A549 (cell line): ENCODE measurements around the gene PPTC7. TPM values are rescaled to one million over a fixed set of nuclear protein-coding genes. Genes with fewer than 3 reads are reported as not detected.
"Not testable (repeated sequence)": the region's sequence is repeated elsewhere in the genome, so short reads cannot be mapped to it uniquely, and the experiment has no call there.

ENCODE experiments used
- ATAC-seq, 2 experiments: fragments of 200-7000 bp in 1 of 2; fragments of >200 bp in 1 of 2; cut with Nextera tagmentation in 1 of 2; cut with Tn5 transposase in 1 of 2; 3 replicates each; pipeline versions ENCODE4 v1.8.0 to v1.9.1; 2018 to 2020; ENCODE audit warnings: mild to moderate bottlenecking in 1 of 2, moderate library complexity in 1 of 2
- CTCF ChIA-PET: fragments of 300-600 bp; sonication (Branson Sonifier 250); formaldehyde crosslinking; extraction: SDS; loops from one replicate; lab custom pipeline; 2021; ENCODE audit warnings: antibody characterized with exemption, inconsistent platforms; lab: Yijun Ruan, JAX
- POLR2A ChIA-PET: fragments of 350-600 bp; formaldehyde crosslinking; extraction: SDS; loops from one replicate; lab custom pipeline; 2021; ENCODE audit warnings: antibody characterized with exemption, inconsistent platforms; lab: Yijun Ruan, JAX
- DNase-seq, 2 experiments: peaks; one replicate each; pipeline versions ENCODE4 v3.0.0 to v3.0.0-alpha.2; 2011 to 2016; ENCODE audit warnings: low read depth in 1 of 2, low spot score in 1 of 2
- FAIRE-seq: peaks from 2 replicates; lab custom pipeline; 2011; peaks lifted over from hg19 to GRCh38; lab: Jason Lieb, UNC
- H3K27ac ChIP-seq, 2 experiments: fragments of >200 bp; sonication (Bioruptor Twin); formaldehyde crosslinking; 3 replicates each; pipeline ENCODE4 v1.5.1; 2016 to 2017
- H3K4me1 ChIP-seq: fragments of >200 bp; sonication (Bioruptor Twin); formaldehyde crosslinking; 3 replicates; pipeline ENCODE4 v1.6.1; 2016
- H3K4me2 ChIP-seq: fragments of >200 bp; sonication (Bioruptor Twin); formaldehyde crosslinking; 3 replicates; pipeline ENCODE4 v1.6.1; 2016
- H3K4me3 ChIP-seq: fragments of >200 bp; sonication (Bioruptor Twin); formaldehyde crosslinking; 3 replicates; pipeline ENCODE4 v1.5.1; 2016
- H3K9me3 ChIP-seq: fragments of >200 bp; sonication (Bioruptor Twin); formaldehyde crosslinking; 3 replicates; pipeline ENCODE4 v1.6.1; 2016
- ATOH8 ChIP-seq: fragments of 250-450 bp; sonication (Bioruptor Pico); IDR thresholded peaks from 2 replicates; pipeline ENCODE4 v1.5.0; 2020; ENCODE audit warnings: low read depth, mild to moderate bottlenecking, moderate library complexity
- BCL3 ChIP-seq: fragments of >200 bp; sonication (Bioruptor Twin); formaldehyde crosslinking; IDR thresholded peaks from 3 replicates; pipeline ENCODE4 v1.6.1; 2016
- EHF ChIP-seq: fragments of 250-450 bp; sonication (Bioruptor Pico); IDR thresholded peaks from 2 replicates; pipeline ENCODE4 v1.5.0; 2020; ENCODE audit warnings: mild to moderate bottlenecking
- EHMT2 ChIP-seq: fragments of 200-600 bp; sonication (generic); IDR thresholded peaks from 2 replicates; pipeline ENCODE4 v1.6.1; 2016; ENCODE audit warnings: antibody characterized with exemption, low read depth, mild to moderate bottlenecking, moderate library complexity
- EP300 ChIP-seq, 2 experiments: fragments of >200 bp; sonication (Bioruptor Twin); formaldehyde crosslinking; IDR thresholded peaks; 2 replicates in 1 of 2; 3 replicates in 1 of 2; pipeline ENCODE4 v1.6.1; 2016 to 2017
- FOSB ChIP-seq: fragments of 250-450 bp; sonication (Bioruptor Pico); IDR thresholded peaks from 2 replicates; pipeline ENCODE4 v1.5.0; 2020; ENCODE audit warnings: mild to moderate bottlenecking, moderate library complexity
- FOSL2 ChIP-seq, 2 experiments: fragments of 450-650 bp in 1 of 2; fragments of >200 bp in 1 of 2; sonication (Bioruptor Twin) in 1 of 2; formaldehyde crosslinking; IDR thresholded peaks; 2 replicates each; pipeline versions ENCODE4 v1.5.0 to v1.6.1; 2016 to 2020; ENCODE audit warnings: mild to moderate bottlenecking in 1 of 2, moderate library complexity in 1 of 2
- HES2 ChIP-seq: fragments of >200 bp; sonication (Bioruptor Twin); formaldehyde crosslinking; IDR thresholded peaks from 2 replicates; pipeline ENCODE4 v1.6.1; 2016
- HEYL ChIP-seq: fragments of 250-450 bp; sonication (Bioruptor Pico); IDR thresholded peaks from 2 replicates; pipeline ENCODE4 v1.8.0; 2021; ENCODE audit warnings: mild to moderate bottlenecking, moderate library complexity
- HMGXB4 ChIP-seq: fragments of 250-450 bp; sonication (Bioruptor Pico); IDR thresholded peaks from 2 replicates; pipeline ENCODE4 v1.5.0; 2021; ENCODE audit warnings: mild to moderate bottlenecking, moderate library complexity, borderline replicate concordance
- MAFK ChIP-seq: fragments of 450-650 bp; IDR thresholded peaks from 2 replicates; pipeline ENCODE4 v1.6.1; 2014; ENCODE audit not compliant: partially characterized antibody
- NFE2L2 ChIP-seq: fragments of 150-350 bp; conservative IDR thresholded peaks from 2 replicates; pipeline ENCODE4 v1.6.1; 2014; ENCODE audit warnings: low read length
- NPAS2 ChIP-seq: fragments of 250-450 bp; sonication (Bioruptor Pico); IDR thresholded peaks from 2 replicates; pipeline ENCODE4 v1.8.0; 2022; ENCODE audit warnings: mild to moderate bottlenecking, moderate library complexity, borderline replicate concordance
- POLR2AphosphoS2 ChIP-seq: conservative IDR thresholded peaks from 2 replicates; pipeline ENCODE4 v1.6.1; 2012; ENCODE audit warnings: low read length, improper control_type of control experiment, inconsistent platforms
- REST ChIP-seq: fragments of 200-600 bp; sonication (generic); IDR thresholded peaks from 2 replicates; pipeline ENCODE4 v1.6.1; 2016; ENCODE audit warnings: antibody characterized with exemption, mild to moderate bottlenecking, moderate library complexity
- RFX5 ChIP-seq: fragments of 450-650 bp; IDR thresholded peaks from 2 replicates; pipeline ENCODE4 v1.7.1; 2014; ENCODE audit warnings: antibody characterized with exemption, mild to moderate bottlenecking, moderate library complexity
- SREBF2 ChIP-seq: fragments of 450-650 bp; IDR thresholded peaks from 2 replicates; pipeline ENCODE4 v1.6.1; 2014; ENCODE audit warnings: mild to moderate bottlenecking, moderate library complexity
- USF2 ChIP-seq: fragments of 450-650 bp; IDR thresholded peaks from 2 replicates; pipeline ENCODE4 v1.6.1; 2014; ENCODE audit warnings: antibody characterized with exemption
- ZC3H11A ChIP-seq: fragments of 450-650 bp; IDR thresholded peaks from 2 replicates; pipeline ENCODE4 v1.6.1; 2014; ENCODE audit warnings: antibody characterized with exemption, mild to moderate bottlenecking
- ZNF302 ChIP-seq: fragments of 250-450 bp; sonication (Bioruptor Pico); IDR thresholded peaks from 2 replicates; pipeline ENCODE4 v1.9.0; 2021; ENCODE audit warnings: inconsistent platforms, mild to moderate bottlenecking, moderate library complexity
- WGBS: methylation state at CpG from one replicate; pipeline ENCODE4 v1.1.6; 2017; ENCODE audit errors: missing lambda C conversion rate; 5-methylcytosine and 5-hydroxymethylcytosine counted together
- polyA plus RNA-seq, 4 experiments: library from polyadenylated mRNA; depleted of rRNA in 3 of 4; stranded (reverse); fragments of >200 nt; fragmentation: RNase III in 1 of 4; extraction: RNeasy Plus Mini Kit Qiagen cat#74134 plus additional on column Dnase treatment in 1 of 4; gene quantifications; 2 replicates in 3 of 4; 3 replicates in 1 of 4; pipeline ENCODE4 v1.2.3, GENCODE V29; 2011 to 2017

The PPTC7 gene
- polyA plus RNA-seq, 2 of the 4 experiments (the other 2 are of a cell fraction): 15.1 to 30.3 TPM

GRCh38 chr12:110574044-110574443 lies 9.1 kb downstream of the PPTC7 start:
- no peak for ATAC-seq
- POLR2A ChIA-PET: no interaction called here
- peaks cover 45% of the 10 kb centered on the region for H3K4me1 ChIP-seq
- peaks cover 21% of the 10 kb centered on the region for H3K9me3 ChIP-seq
- 91% methylated on average over 1 of the region's 1 CpG for WGBS
- no peak overlapping the region for H3K4me3 ChIP-seq
- no peak overlapping the region for H3K4me2 ChIP-seq
- TF ChIP-seq NFE2L2 (no peak), EHF (CRISPR knock-in tag) (no peak), EHMT2 (no peak), FOSL2 (IDR thresholded peaks at IDR 0.05) (no peak), FOSL2 (CRISPR knock-in tag; IDR thresholded peaks at IDR 0.05) (no peak), HMGXB4 (CRISPR knock-in tag) (no peak), ZNF302 (CRISPR knock-in tag) (no peak), ATOH8 (CRISPR knock-in tag) (no peak), HES2 (no peak), USF2 (no peak), REST (no peak), RFX5 (no peak), MAFK (no peak), NPAS2 (CRISPR knock-in tag) (no peak), BCL3 (no peak), EP300 (IDR thresholded peaks at IDR 0.05) (no peak), HEYL (CRISPR knock-in tag) (no peak), SREBF2 (no peak), ZC3H11A (no peak), POLR2AphosphoS2 (no peak), FOSB (no peak)
- H3K27ac ChIP-seq: no peak overlapping the region
- no peak for DNase-seq
- no peak for FAIRE-seq
- CTCF ChIA-PET: interaction anchor here (0.6 to 1.8 kb wide), 7 partner anchors 13 to 1693 kb away, joined by 3 to 6 read pairs (median 3); no protein-coding TSS in a partner anchor

- 92% methylated on average over 16 of the region's 16 CpGs for WGBS
- not testable (repeated sequence) for ATAC-seq, DNase-seq
Observed at GRCh38 chr12:110570798-110571197, 12.3 kb downstream of the PPTC7 start.

More at GRCh38 chr12:110570798-110571197, 12.3 kb downstream of the PPTC7 start:
- H3K4me2 ChIP-seq, FAIRE-seq, CTCF ChIA-PET, POLR2A ChIA-PET, H3K27ac ChIP-seq, H3K4me3 ChIP-seq: not testable (repeated sequence)
- Histone ChIP-seq H3K4me1 (peaks cover 20% of the 10 kb centered on the region), H3K9me3 (peaks cover 27% of the 10 kb centered on the region)
